Posterior vena cava (tissue), 2 donors: ENCODE data around the gene SORL1. TPM values are rescaled to one million over a fixed set of nuclear protein-coding genes. Genes with fewer than 3 reads are reported as not detected.

Source experiments
- DNase-seq: peaks from one replicate; pipeline ENCODE4 v3.0.0-alpha.2; 2020; ENCODE audit warnings: low spot score
- intact Hi-C, 2 donors: fragments of 100-400 bp; cut with DNase I; formaldehyde crosslinking; loops; one replicate each; pipeline versions ENCODE4 v1.14.1 to v1.14.2; 2022 to 2023
- total RNA-seq, 2 donors: library from RNA; stranded (reverse); fragmentation: NEBNext Ultra II Directional; extraction: Animal tissue kit (Norgen Biotek cat#: 25700); gene quantifications; one replicate each; pipeline ENCODE4 v1.2.1, GENCODE V29; 2021
- donor health status: DM: yes; HTN: yes; CAD: no.
- donor health status: DM: yes; HTN: yes; CAD: no.

Gene SORL1
- total RNA-seq, 2 donors from 2014 or later = 9.4 to 15.7 TPM

GRCh38 chr11:121588747-121589146, 136.6 kb downstream of the SORL1 start:
- intact Hi-C loops = no loop called here
- DNase-seq = no peak

DNA sequence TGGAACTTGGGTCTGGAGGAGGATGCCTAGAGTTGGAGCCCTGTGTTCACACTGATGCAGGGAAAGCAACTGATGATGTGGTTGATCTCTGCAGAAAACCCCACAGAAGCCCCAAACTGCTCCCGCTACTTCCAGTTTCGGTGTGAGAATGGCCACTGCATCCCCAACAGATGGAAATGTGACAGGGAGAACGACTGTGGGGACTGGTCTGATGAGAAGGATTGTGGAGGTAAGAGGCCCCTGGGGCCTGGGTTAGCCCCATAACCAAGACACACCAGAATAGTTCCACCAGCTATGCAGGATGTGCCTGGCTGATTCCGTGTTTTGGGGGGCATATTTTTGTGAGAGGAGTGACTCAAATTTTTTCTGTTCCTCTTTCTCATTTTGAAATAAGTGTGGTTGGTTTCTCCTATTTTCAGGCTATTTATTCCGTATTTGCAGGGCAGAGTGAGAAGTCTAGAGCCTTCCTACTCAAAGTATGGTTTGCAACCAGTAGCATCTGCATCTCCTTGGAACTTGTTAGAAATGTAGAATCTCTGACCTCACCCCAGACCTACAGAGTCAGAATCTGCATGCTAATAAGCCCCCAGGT, 137.9 kb downstream of the SORL1 start:
- intact Hi-C loops = loop anchor here in 1 of 2 donors (2.0 kb wide), 1 partner anchor 273 kb away; no protein-coding TSS in a partner anchor
- no peak for DNase-seq

- no peak for DNase-seq
- intact Hi-C loops = loop anchor here in 1 of 2 donors (2.0 kb wide), 1 partner anchor 274 kb away; no protein-coding TSS in a partner anchor
Observed at GRCh38 chr11:121590772-121591404, 138.8 kb downstream of the SORL1 start.

- DNase-seq = no peak
- intact Hi-C loops = loop anchor here in 1 of 2 donors (2.0 kb wide), 1 partner anchor 275 kb away; no protein-coding TSS in a partner anchor
Observed at GRCh38 chr11:121591405-121592033, 139.4 kb downstream of the SORL1 start.

DNA sequence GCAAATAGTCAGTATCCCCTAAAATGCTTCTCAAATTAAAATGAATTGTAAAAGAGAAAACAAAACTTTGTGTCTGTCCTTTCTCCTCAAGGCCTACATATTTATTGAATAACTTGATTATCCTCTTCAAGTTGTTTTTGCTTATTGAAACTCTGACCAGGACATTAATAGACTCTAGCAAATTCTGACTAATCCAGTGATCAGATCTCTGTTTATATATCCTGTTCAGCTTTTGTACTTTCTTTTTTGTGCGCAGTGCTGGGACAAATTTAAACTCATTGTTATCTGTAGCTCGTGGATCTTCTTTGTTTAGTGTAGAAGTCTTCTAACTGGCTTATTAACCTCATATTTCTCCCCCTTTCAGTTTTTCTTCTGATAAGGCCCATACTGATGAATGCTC, 140.6 kb downstream of the SORL1 start:
- DNase-seq = no peak
- intact Hi-C loops = no loop called here

GRCh38 chr11:121595717-121596161, 143.6 kb downstream of the SORL1 start:
- no peak for DNase-seq
- intact Hi-C loops = no loop called here

DNA sequence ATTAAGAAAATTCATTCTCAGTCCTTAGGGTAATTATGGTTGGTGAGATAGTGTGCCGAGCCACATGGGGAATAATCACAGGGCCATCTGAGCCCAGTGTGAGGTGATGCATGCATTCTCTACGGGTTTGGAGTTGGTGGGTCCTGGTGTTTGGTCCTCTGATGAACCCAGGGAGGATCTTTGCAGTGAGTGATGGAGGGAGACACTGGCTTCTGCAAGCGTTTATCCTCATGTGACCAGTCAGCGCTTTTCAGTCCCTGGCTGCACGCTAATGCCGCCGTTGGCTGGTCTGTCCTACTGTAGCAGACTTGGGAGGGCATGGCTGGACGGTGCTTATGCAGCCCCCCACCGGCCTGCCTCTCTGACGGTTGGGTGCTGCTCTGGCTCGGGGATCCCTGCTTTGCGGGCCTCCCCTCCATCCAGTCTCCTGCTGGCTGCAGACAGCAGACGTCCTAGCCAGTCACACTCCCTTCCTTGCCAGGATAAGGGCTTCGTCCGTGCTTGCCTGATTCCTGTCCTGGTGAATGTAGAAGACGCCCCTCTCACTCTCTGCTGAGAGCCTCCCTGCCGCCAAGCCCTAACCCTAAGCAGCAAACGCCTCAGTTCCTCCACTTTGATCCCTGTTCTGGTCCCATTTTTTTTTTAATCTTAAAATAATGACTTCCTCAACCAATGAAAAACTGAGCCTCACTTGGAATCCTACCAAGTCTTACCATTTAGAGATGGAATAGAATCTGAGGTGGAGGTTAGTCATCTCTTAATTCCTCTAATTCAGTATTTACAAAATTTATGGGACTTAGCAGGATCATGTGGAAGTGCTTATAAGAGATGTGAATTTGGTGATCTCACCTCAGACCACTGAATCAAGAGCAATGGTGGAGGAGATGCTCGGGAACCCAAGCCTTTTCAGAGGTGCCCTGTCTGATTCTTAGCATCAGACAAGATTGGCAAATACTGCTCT, 144.4 kb downstream of the SORL1 start:
- no peak for DNase-seq
- intact Hi-C loops = no loop called here

DNA sequence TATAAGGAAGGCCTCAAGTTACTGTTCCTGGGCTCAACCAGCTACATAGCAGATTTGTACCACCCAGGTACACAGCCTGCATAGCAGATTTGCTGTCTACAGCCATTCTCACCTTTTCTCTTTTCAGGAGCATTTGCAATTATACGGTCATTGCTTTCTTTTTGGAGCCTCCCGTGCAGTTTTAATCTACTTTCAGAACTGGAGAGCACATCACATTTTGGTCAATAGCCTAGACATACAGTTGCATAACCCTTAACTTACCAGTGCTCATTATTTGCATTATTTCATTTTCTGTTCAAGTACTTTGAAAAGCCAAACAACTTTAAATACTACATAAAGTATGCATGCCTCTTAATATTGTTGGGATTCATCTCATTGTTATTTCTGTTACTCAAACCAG, 151.2 kb downstream of the SORL1 start:
- intact Hi-C loops = no loop called here
- no peak for DNase-seq

- intact Hi-C loops = no loop called here
- no peak for DNase-seq
Observed at GRCh38 chr11:121604152-121604551, 152.0 kb downstream of the SORL1 start.

DNA sequence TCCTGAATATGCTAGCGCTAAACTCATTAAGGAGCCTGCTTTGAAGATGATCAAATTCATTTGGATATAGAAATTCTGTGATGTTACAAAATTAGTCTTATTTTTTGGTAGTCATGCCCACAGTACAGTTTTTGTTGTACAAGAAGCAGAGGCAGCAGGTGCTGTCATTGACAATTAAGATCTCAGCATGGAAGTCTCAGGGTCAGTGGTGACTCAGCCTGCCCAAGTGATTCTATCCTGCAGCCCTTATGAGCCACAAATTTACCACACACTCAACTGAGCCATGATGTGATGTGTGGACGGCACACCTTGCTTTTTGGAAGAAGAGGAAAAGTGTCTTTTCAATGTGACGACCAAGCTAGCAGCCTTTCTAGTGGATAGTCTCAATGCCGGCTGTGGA, 154.2 kb downstream of the SORL1 start:
- no peak for DNase-seq
- intact Hi-C loops = no loop called here

- no peak for DNase-seq
- intact Hi-C loops = no loop called here
Observed at GRCh38 chr11:121607341-121607740, 155.2 kb downstream of the SORL1 start.

DNA sequence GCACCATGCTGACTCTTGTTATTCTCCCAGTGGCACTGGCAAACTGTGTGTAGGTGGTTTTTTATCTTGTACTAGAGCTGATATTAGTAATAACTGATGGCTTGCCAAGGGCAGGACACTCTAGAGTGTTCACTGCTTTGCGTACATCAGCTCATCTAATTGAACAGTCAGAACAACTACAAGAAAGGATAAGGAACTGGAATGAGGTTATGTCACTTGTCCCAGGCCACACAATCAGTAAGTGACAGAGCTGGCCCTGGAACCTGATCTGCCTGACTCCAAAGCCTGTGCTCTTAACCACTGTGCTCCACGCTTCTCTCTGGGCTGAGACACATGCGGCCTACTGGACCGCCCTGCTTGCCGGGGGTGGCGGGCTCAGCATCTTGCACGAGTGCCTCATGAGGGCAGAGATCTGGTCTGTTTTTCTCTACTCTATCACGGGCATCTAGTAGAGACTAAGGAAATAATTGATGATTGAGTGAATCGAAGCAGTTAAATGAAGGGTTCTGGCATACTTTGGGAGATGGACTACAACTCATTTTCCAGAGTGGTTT, 156.5 kb downstream of the SORL1 start:
- intact Hi-C loops = no loop called here

GRCh38 chr11:121610706-121611105, 158.6 kb downstream of the SORL1 start:
- no peak for DNase-seq

More for the DNA sequence above, 156.5 kb downstream of the SORL1 start:
- DNase-seq = no peak

GRCh38 chr11:121611242-121611641, 159.1 kb downstream of the SORL1 start:
- intact Hi-C loops = no loop called here
- DNase-seq = no peak

More at GRCh38 chr11:121610706-121611105, 158.6 kb downstream of the SORL1 start:
- intact Hi-C loops = no loop called here

DNA sequence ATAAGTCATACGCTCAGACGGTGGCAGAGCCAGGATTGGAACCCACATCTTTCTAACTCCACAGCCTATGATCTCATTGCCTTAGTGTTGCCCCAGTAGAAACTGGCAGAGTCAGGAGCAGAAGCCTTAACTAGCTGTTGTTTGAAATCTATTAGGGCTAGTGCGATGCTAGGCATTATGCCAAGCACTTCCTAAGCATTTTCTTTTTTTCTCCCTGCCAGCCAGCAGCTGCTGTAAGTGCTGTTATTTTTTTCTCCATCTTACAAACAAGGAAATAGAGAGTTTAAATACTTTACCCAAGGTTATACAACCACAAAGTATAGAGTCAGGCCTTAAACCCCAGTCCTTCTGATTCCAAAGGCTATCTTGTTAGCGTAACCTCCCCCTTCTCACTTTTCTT, 161.6 kb downstream of the SORL1 start:
- intact Hi-C loops = no loop called here
- DNase-seq = no peak

GRCh38 chr11:121614636-121615240, 162.6 kb downstream of the SORL1 start:
- intact Hi-C loops = no loop called here
- DNase-seq = no peak

GRCh38 chr11:121615501-121615900, 163.4 kb downstream of the SORL1 start:
- intact Hi-C loops = no loop called here
- DNase-seq = no peak

- intact Hi-C loops = no loop called here
Observed at GRCh38 chr11:121618516-121618915, 166.4 kb downstream of the SORL1 start.

More at GRCh38 chr11:121618516-121618915, 166.4 kb downstream of the SORL1 start:
- no peak for DNase-seq
